ENCODE results near the gene KCNE4. TPM values are rescaled to one million over a fixed set of nuclear protein-coding genes. Genes with fewer than 3 reads are reported as not detected.
A peak's percentile ranks its signal among the peaks of the same experiment; 100 is the strongest.

Gene KCNE4
- total and polyA plus RNA-seq, 9 of the 15 experiments (the other 6 are each of a cell fraction or from before 2014, with no cell fraction given): not detected

- TF ChIP-seq TOE1 (IDR thresholded peaks at IDR 0.05; ENCODE audit: borderline replicate concordance): no peak
- no peak for TF ChIP-seq TOE1 (CRISPR knock-in tag; IDR thresholded peaks at IDR 0.05; ENCODE audit: borderline replicate concordance, low read depth)
- no peak for TF ChIP-seq PBX2 (CRISPR knock-in tag; IDR thresholded peaks at IDR 0.05; ENCODE audit: low read depth)
- TF ChIP-seq PBX2 (tag; conservative IDR thresholded peaks at IDR 0.05; ENCODE audit: low read depth): peak; percentile 87
- no peak for TF ChIP-seq YY1 (IDR thresholded peaks at IDR 0.05; ENCODE audit: borderline replicate concordance in 1 of 3, control insufficient read depth in 1 of 3, extremely low read depth in 1 of 3, insufficient read depth in 3 of 3, insufficient read length in 1 of 3, insufficient replicate concordance in 2 of 3, low read depth in 1 of 3, low read length in 2 of 3)
- TF ChIP-seq E4F1 (CRISPR knock-in tag; IDR thresholded peaks at IDR 0.05; ENCODE audit: borderline replicate concordance): no peak
- TF ChIP-seq JUND (IDR thresholded peaks at IDR 0.05; ENCODE audit: borderline replicate concordance, low read depth, low read length): peak; percentile 52; the same call in 1 of the 2 replicates
- TF ChIP-seq JUND (tag; IDR thresholded peaks at IDR 0.05; ENCODE audit: borderline replicate concordance, low read depth, low read length): peak; percentile 64; the same call in 2 of the 3 replicates
- no peak for TF ChIP-seq E2F6 (IDR thresholded peaks at IDR 0.05; ENCODE audit: borderline replicate concordance in 1 of 2, extremely low read depth in 1 of 2, insufficient read depth in 1 of 2, insufficient read length in 1 of 2, low read depth in 1 of 2, low read length in 1 of 2, poor library complexity in 1 of 2, severe bottlenecking in 1 of 2)
- TF ChIP-seq RERE (CRISPR knock-in tag; IDR thresholded peaks at IDR 0.05; ENCODE audit: borderline replicate concordance): no peak
- no peak for TF ChIP-seq TAF15 (IDR thresholded peaks at IDR 0.05; ENCODE audit: low read depth, low read length)
- no peak for TF ChIP-seq ZNF277 (CRISPR knock-in tag; IDR thresholded peaks at IDR 0.05; ENCODE audit: borderline replicate concordance)
Measured at GRCh38 chr2:223055140-223055539, 3.1 kb downstream of the KCNE4 start (continued).
